Fibroblast of skin of right biceps (primary cell): ENCODE data around the gene NRG3.

ENCODE experiments used
- DNase-seq: peaks from one replicate; pipeline ENCODE4 v3.0.0-alpha.2; 2013

Gene NRG3

DNA sequence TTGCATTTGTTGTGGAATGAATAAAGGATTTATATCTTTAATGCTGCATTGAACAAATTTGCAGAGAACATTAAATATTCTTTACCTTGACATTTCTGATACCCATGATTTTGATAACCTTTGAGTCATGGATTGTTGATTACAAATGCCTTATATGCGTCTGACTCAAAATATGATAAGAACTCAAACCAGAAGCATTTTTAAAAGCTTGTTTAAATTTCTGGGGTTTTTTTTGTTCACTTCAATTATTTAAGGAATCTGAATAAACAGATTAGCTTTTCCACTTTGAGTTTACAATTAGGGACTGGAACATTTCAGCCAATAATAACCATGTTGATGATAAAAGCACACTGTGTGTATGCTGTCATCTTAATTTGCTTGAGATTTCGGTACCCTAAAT, 253.5 kb downstream of the NRG3 start:
- DNase-seq = no peak

GRCh38 chr10:82136103-82136502, 261.1 kb downstream of the NRG3 start:
- DNase-seq = no peak

GRCh38 chr10:82144153-82144552, 269.2 kb downstream of the NRG3 start:
- DNase-seq = no peak

DNA sequence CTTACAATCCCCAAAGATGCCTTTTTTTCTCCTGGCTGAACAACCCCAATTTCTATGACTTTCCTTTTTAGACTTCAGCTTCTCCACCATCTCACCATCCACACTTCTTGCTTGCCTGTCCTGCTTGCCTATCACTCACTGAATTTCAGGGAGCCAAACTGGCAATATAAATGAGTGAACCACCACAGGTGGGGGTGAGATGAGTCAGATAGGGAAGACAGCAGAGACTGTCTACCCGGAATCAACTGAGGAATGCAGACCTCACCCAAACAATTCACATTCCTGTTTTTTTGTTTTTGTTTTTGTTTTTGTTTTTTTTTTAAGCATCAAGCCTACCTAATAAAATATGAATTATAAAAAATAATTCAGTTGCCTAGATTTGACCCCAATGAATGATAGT, 273.8 kb downstream of the NRG3 start:
- DNase-seq = no peak

GRCh38 chr10:82149674-82150073, 274.7 kb downstream of the NRG3 start:
- DNase-seq = no peak

DNA sequence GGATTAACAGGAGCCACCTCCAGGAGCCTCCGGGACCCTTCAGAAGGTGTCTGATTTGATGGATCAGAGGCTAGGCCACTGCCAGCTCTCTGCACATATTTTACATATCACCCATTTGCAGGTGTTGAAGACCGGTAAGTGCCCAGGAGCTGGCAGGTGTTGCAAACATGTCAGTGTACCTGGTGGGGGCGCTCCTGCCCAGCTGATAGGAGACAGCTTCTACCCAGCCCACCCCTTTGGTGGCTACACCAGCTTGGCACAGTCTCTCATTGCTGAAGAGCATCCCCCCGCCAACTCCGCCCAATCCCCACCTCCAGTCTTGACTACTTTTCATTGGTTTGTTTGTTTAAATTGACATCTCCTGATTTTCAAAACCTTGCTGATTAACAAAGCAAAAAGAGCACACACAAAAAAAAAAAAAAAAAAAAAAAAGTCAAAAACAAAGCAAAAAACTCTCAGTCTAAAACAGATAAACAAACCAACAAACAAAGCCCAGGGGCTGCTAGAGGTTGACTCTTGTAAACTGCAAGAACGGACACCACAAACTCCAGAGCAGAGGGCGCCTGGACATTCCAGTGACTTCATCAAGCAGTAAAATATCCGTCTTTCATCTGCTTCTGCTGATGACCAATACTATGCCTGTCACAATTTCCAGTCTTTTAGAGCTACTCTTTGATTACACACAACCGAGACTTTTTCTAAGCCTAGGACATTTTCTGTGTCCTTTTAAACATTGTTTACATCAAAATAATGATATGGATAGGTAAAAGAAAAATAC, 275.3 kb downstream of the NRG3 start:
- peak; percentile 3 for DNase-seq

GRCh38 chr10:82160307-82160706, 285.3 kb downstream of the NRG3 start:
- no peak for DNase-seq

DNA sequence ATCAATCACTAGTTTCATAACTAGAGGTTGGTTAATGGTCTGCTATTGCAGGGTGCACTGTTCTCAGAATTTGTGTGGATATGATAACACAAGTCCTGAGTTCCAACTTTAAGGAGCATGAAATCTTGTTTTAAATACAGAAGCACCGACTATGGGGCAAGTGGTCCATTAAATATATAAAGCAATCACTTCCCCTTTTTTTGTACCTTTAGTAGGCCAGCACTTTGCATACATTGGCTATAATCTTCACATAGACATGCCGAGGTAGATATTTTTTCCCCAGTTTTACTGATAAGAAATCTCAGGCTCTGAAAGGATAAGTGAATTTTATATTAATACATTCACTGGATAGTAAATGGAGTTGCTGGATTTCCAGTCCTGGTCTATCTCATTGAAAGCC, 286.3 kb downstream of the NRG3 start:
- DNase-seq = no peak

DNA sequence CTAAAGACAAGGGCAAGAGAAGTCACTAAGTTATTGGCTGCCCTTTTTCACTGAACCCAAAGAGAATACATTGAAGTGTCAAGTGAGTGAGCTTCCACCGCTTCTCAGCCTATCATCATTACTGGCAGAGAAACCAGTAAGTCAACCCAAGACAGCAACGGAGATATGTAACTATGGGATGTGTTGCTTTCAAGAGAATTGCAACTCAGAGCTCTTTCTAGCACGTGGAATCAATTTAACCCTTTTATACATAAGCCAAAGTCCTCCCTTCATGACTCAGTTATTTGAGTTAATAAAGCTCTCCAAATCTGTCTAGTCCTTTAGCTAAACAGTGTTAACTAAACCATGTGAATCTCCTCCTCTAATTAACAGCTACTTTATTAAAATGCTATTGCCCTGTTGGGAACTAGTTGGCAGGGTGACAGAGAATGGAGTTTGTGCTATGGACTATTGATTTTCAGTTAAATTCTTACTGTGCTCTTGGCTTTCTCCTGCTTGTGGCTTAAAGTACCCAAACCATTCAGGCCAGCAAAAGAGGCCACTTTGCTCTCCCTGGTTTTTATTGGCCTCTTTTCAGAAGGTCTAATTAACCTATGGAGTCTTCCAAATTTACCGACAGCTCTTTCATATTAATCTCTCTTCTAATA, 287.7 kb downstream of the NRG3 start:
- no peak for DNase-seq

DNA sequence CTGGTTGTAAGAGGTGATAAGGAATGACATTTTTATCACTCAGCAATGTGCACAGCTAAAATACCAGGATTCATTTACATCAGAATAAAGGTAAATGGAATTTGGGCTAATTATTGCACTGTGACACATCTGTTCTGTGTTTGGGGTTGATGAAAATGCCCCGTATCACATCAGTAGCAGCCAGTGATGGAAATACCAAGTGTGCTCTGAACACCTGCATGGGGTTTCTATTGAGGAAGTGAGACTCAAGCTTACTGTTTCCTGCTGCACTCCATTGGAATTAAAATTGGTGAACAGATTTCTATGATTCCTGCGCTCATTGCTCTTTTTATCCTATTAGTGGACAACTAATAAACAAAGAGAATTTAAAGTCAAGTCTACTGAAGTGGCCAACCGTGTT, 296.9 kb downstream of the NRG3 start:
- DNase-seq = no peak

GRCh38 chr10:82176587-82176986, 301.6 kb downstream of the NRG3 start:
- no peak for DNase-seq

- DNase-seq = no peak
Observed at GRCh38 chr10:82190432-82191260, 315.7 kb downstream of the NRG3 start.

DNA sequence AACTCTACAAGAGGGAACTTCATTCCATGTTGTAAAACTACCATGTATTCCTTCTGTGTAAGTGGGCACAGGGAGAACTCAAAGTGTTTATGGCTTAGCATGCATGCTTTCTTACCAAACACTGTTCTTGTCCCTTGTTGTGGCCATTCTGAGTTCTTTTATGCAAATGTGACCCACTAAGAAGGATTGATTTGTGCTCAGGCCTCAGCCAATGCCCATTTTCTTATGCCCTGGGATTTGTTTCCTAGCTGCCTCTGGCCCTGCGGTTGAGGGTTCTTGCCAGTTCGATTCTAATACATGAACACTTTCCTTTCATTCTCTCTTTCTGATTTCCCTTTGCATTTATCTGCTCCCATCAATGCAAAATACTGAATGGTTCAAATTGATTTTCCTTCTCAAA, 316.7 kb downstream of the NRG3 start:
- DNase-seq = no peak

DNA sequence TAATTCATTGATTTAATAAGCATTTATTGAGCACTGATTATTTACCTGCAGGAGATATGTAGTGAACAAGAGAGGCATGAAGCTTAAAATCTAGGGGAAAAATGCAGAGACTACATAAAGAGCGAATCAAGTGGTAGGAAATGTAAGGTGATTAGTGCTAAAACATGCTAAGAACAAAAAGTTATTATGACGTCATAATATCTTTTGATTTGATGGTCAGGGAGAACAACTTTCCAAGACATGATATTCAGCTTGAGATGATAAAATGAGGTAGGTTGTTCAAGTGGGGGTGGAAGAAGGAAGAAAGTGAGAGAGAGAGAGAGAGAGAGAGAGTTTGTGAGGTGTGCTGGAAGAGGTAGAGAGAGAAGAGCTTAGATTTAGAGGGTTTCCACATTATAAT, 317.7 kb downstream of the NRG3 start:
- DNase-seq = no peak

DNA sequence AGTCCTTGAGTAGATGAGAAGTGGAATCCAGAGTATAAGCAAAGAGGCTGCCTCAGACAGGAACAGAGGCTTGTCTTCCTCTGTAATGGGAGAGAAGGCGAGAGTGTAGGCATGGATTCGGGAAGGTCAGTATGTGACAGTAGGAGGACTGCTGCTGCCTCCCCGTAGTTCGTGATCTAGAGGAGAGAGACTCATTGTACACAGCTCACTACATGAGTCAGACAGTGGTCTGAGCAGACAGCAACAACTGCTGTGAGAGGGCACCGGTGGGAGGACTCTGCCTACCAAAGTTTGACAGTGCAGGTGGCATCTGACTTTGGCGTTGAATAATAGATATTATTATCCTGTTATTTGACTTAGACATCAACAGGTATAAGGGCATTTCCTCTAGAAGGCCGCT, 319.4 kb downstream of the NRG3 start:
- no peak for DNase-seq

- DNase-seq = peak; percentile 3
Observed at GRCh38 chr10:82206831-82207230, 331.8 kb downstream of the NRG3 start.

GRCh38 chr10:82208726-82209125, 333.7 kb downstream of the NRG3 start:
- no peak for DNase-seq

DNA sequence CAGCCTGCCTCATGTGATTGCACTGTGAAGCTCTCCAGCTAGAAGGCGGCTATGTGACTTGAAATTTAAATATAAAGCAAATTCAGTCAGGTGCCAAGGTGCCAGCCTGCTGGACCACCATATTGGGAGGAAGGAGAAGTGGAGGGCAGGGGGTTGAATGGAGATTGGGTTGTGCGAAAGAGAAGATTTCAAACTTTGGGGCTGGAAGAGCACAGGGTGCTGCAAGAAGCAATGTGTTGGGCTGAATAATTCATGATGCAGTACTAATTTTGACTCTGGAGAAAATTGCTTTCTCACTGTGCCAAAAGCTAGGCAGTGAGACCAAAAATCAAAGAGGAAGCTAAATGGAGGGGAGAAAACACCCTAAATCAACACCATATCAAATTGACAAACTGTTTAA, 335.3 kb downstream of the NRG3 start:
- no peak for DNase-seq

DNA sequence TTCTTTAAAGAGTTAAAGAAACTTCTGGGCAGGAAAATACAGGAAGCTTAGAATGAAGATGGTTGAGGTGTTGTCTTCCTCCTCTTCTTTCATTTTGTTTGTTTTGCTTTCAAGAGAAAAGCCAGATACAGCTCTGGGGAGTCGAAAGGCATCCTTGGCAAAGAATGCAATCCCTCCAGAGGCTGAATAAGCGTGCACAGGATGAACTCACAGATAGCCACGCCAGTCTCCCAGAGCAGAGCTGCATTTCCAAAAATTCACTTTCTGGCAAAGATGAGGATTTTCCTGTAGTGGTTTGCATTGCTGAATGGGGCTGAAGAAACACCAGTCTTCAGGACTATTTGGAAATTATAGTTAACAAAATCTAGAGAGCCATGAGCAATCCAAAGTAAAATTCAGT, 336.4 kb downstream of the NRG3 start:
- DNase-seq = no peak

DNA sequence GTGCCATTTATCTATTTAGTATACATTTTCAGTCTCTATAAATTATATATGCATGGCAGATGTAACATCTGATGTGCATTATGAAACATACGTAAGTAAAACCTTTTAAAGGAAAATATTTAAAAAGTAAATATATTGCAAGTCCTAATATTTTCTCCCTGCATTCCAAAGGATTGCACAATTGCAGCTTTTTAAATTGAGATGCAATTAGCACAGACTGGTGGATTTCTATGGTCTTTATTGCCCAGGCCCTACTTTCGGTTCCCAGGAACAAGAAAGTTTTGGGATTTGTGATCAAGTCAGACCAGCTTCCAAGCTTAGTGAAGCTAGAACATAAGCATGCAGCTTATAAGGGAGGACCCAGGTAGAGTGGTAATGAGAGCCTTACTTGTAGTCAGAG, 337.8 kb downstream of the NRG3 start:
- peak; percentile 17 for DNase-seq

DNA sequence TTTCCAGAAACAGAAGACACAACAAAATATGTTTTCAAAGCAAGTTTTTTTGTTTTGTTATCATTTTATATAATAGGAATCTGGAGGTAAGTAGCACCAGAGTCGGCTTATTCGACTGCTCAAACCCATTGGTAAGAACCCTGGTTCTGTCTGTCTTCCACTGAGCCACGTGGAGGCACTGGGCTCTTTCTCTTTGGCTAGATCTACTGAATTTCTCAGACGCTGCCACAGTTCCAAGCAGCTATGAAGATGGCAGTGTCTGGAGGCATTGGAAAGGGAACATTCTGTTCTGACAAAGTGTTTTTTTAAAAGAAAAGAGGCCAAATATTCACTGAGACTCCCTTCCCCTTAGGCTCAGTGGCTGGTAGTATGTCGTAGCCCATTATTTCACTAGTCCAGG, 338.8 kb downstream of the NRG3 start:
- no peak for DNase-seq

GRCh38 chr10:82221056-82221455, 346.1 kb downstream of the NRG3 start:
- no peak for DNase-seq

DNA sequence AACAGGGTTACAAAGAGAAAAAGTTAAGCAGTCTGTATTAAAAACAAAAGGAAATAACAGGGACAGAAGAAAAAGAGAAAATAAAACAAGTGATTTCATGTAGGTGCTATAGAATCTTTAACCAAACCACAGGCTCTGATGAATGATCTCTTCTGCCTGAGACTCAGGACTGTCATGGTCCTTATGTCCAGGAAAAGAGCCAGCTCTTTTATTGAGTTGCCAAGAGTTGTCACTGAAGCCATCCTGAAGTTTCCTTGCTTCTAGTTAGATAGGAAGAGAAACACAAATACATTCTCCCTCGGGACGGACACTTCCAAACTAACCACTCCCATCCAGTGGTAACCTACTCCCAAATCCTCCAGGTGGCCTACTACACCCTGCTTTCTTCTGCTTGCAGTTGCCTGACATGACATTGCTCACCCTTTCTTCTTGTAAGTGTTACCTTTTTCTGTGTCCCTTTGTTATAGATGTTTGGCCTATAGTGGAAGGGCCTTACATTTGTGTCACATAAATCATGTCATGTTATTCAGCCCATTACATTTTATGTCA, 346.7 kb downstream of the NRG3 start:
- no peak for DNase-seq

DNA sequence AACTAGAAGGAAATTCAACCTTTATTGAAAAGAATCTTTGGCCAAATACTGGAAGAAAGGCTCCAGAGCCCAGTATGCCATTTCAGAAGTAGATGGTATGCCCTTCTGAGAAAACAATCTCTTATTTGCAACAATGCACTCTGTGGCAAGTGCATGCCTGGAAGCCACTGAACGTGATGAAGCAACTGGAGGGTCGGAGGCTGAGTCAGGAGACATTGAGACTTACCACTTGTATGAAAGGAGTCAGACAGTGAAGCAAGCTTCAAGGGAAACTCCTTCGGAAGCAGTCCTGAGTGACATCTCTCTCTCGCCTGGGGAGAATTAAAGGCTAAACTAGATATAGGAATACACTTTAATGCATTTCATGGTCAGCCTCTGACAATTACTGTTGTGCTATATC, 353.7 kb downstream of the NRG3 start:
- DNase-seq = no peak
